WTC11 (cell line): ENCODE results near the gene TSPAN10. TPM values are rescaled to one million over a fixed set of nuclear protein-coding genes. Genes with fewer than 3 reads are reported as not detected.

Experiments
- ATAC-seq: fragments of 200-7000 bp; cut with Tn5 transposase; 2 replicates; pipeline ENCODE4 v1.10.0; 2021; ENCODE audit warnings: mild to moderate bottlenecking, moderate library complexity
- CTCF ChIA-PET: fragments of 300-600 bp; sonication (Branson Sonifier 250); formaldehyde crosslinking; loops from one replicate; lab custom pipeline; 2021; ENCODE audit warnings: antibody characterized with exemption; lab: Charles Lee
- POLR2A ChIA-PET: fragments of 350-600 bp; sonication (Branson Sonifier 250); formaldehyde crosslinking; loops from one replicate; lab custom pipeline; 2021; ENCODE audit warnings: antibody characterized with exemption; lab: Charles Lee
- DNase-seq: peaks from one replicate; pipeline ENCODE4 v3.0.0; 2021; ENCODE audit warnings: low spot score
- H3K27ac Mint-ChIP-seq: 2 replicates; pipeline ENCODE4 v1.8.0; 2021; ENCODE audit warnings: mixed read lengths
- H3K27me3 Mint-ChIP-seq: 2 replicates; pipeline ENCODE4 v1.8.0; 2021; ENCODE audit warnings: low read depth, mild to moderate bottlenecking, moderate library complexity, mixed read lengths
- H3K36me3 Mint-ChIP-seq: 2 replicates; pipeline ENCODE4 v1.8.0; 2021; ENCODE audit warnings: mixed read lengths
- H3K4me1 Mint-ChIP-seq: 2 replicates; pipeline ENCODE4 v1.8.0; 2022; ENCODE audit warnings: mixed read lengths
- H3K4me3 Mint-ChIP-seq: 2 replicates; pipeline ENCODE4 v1.8.0; 2021; ENCODE audit warnings: mild to moderate bottlenecking, moderate library complexity, mixed read lengths
- H3K9me3 Mint-ChIP-seq: 2 replicates; pipeline ENCODE4 v1.8.0; 2021; ENCODE audit warnings: mixed read lengths
- AFF4 ChIP-seq: sonication (generic); formaldehyde crosslinking; IDR thresholded peaks from 2 replicates; pipeline ENCODE4 v1.8.1; 2023; ENCODE audit warnings: mild to moderate bottlenecking, missing genetic modification reagents, borderline replicate concordance
- CBFB ChIP-seq: sonication (generic); formaldehyde crosslinking; IDR thresholded peaks from 2 replicates; pipeline ENCODE4 v1.8.1; 2022; ENCODE audit warnings: mild to moderate bottlenecking, low read depth, missing genetic modification reagents
- CDX4 ChIP-seq: fragments of 250-450 bp; sonication (Bioruptor Pico); IDR thresholded peaks from 2 replicates; pipeline ENCODE4 v1.9.0; 2021; ENCODE audit warnings: moderate library complexity, mild to moderate bottlenecking, inconsistent platforms, borderline replicate concordance
- FOXK1 ChIP-seq: sonication (generic); formaldehyde crosslinking; IDR thresholded peaks from 2 replicates; pipeline ENCODE4 v1.8.0; 2022; ENCODE audit warnings: mild to moderate bottlenecking, moderate library complexity, missing genetic modification reagents
- FOXP1 ChIP-seq: sonication (generic); formaldehyde crosslinking; IDR thresholded peaks from 2 replicates; pipeline ENCODE4 v1.8.0; 2022; ENCODE audit warnings: missing genetic modification reagents, mild to moderate bottlenecking, moderate library complexity, borderline replicate concordance
- GABPB1 ChIP-seq: sonication (generic); formaldehyde crosslinking; IDR thresholded peaks from 2 replicates; pipeline ENCODE4 v1.8.1; 2023; ENCODE audit warnings: mild to moderate bottlenecking, missing genetic modification reagents
- GTF2I ChIP-seq: fragments of 250-450 bp; sonication (Bioruptor Pico); conservative IDR thresholded peaks from 2 replicates; pipeline ENCODE4 v1.4.0; 2021; ENCODE audit warnings: mild to moderate bottlenecking
- IRF1 ChIP-seq: sonication (generic); formaldehyde crosslinking; IDR thresholded peaks from 2 replicates; pipeline ENCODE4 v1.8.0; 2023; ENCODE audit warnings: missing genetic modification reagents
- KAT7 ChIP-seq: sonication (generic); formaldehyde crosslinking; IDR thresholded peaks from 2 replicates; pipeline ENCODE4 v1.8.1; 2023; ENCODE audit warnings: missing genetic modification reagents, mild to moderate bottlenecking, borderline replicate concordance
- TEAD1 ChIP-seq: sonication (generic); formaldehyde crosslinking; IDR thresholded peaks from 2 replicates; pipeline ENCODE4 v1.8.0; 2022; ENCODE audit warnings: mild to moderate bottlenecking, missing genetic modification reagents
- TP53 ChIP-seq: sonication (generic); formaldehyde crosslinking; IDR thresholded peaks from 2 replicates; pipeline ENCODE4 v1.8.1; 2023; ENCODE audit warnings: mild to moderate bottlenecking, missing genetic modification reagents
- ZBTB21 ChIP-seq: sonication (generic); formaldehyde crosslinking; IDR thresholded peaks from 2 replicates; pipeline ENCODE4 v1.8.1; 2023; ENCODE audit warnings: mild to moderate bottlenecking, missing genetic modification reagents, borderline replicate concordance
- ZNF232 ChIP-seq: sonication (generic); formaldehyde crosslinking; IDR thresholded peaks from 2 replicates; pipeline ENCODE4 v1.8.0; 2022; ENCODE audit warnings: mild to moderate bottlenecking, missing genetic modification reagents
- ZNF281 ChIP-seq: sonication (generic); formaldehyde crosslinking; IDR thresholded peaks from 2 replicates; pipeline ENCODE4 v1.8.0; 2023; ENCODE audit warnings: mild to moderate bottlenecking, missing genetic modification reagents
- ZNF317 ChIP-seq: sonication (generic); formaldehyde crosslinking; IDR thresholded peaks from 2 replicates; pipeline ENCODE4 v1.8.1; 2023; ENCODE audit warnings: low read depth, mild to moderate bottlenecking, moderate library complexity, missing genetic modification reagents, borderline replicate concordance
- ZNF671 ChIP-seq: fragments of 250-450 bp; sonication (Bioruptor Pico); IDR thresholded peaks from 2 replicates; pipeline ENCODE4 v1.8.0; 2021; ENCODE audit warnings: mild to moderate bottlenecking
- total RNA-seq: library from RNA; stranded (reverse); gene quantifications from 3 replicates; pipeline ENCODE4 v1.2.3, GENCODE V29; 2021
- TF ChIP-seq, protein P1 (sequence below): sonication (generic); formaldehyde crosslinking; IDR thresholded peaks from 2 replicates; pipeline ENCODE4 v1.8.1; 2023; ENCODE audit warnings: mild to moderate bottlenecking, missing genetic modification reagents
- TF ChIP-seq, protein P2 (sequence below): sonication (generic); formaldehyde crosslinking; conservative IDR thresholded peaks from 2 replicates; pipeline ENCODE4 v1.8.1; 2022; ENCODE audit warnings: mild to moderate bottlenecking, missing genetic modification reagents
- TF ChIP-seq, protein P3 (sequence below): sonication (generic); formaldehyde crosslinking; IDR thresholded peaks from 2 replicates; pipeline ENCODE4 v1.8.1; 2022; ENCODE audit warnings: missing genetic modification reagents, borderline replicate concordance

The TSPAN10 gene
- total RNA-seq, 1 experiment from 2014 or later = 1.5 TPM

- TF ChIP-seq, protein P1, sequence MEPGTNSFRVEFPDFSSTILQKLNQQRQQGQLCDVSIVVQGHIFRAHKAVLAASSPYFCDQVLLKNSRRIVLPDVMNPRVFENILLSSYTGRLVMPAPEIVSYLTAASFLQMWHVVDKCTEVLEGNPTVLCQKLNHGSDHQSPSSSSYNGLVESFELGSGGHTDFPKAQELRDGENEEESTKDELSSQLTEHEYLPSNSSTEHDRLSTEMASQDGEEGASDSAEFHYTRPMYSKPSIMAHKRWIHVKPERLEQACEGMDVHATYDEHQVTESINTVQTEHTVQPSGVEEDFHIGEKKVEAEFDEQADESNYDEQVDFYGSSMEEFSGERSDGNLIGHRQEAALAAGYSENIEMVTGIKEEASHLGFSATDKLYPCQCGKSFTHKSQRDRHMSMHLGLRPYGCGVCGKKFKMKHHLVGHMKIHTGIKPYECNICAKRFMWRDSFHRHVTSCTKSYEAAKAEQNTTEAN (CRISPR knock-in tag) = peak; percentile 97
- TF ChIP-seq ZBTB21 (CRISPR knock-in tag) (no peak; the same call in 1 of the 2 replicates), GTF2I (CRISPR knock-in tag) (no peak), TP53 (no peak; the same call in 1 of the 2 replicates)
These were observed 29.6 kb downstream of the TSPAN10 start, which contains the start of the genes CCDC137 and OXLD1 (continued) for GRCh38 chr17:81666342-81667191.

GRCh38 chr17:81667754-81668153 lies 30.8 kb downstream of the TSPAN10 start:
- ATAC-seq (0 out of 2 replicates have a peak, but pooled peaks have one; percentile 5), DNase-seq (peak; percentile 68)
- Mint-ChIP-seq H3K27me3 (no peaks in the 10 kb centered on the region), H3K4me3 (peak overlapping the region; percentile 96), H3K9me3 (no peaks in the 10 kb centered on the region), H3K27ac (peak overlapping the region; percentile 91), H3K4me1 (peaks cover 21% of the 10 kb centered on the region), H3K36me3 (peaks cover 48% of the 10 kb centered on the region)
- TF ChIP-seq ZNF671 (no peak), GABPB1 (CRISPR knock-in tag) (no peak), CDX4 (CRISPR knock-in tag) (no peak), FOXK1 (CRISPR knock-in tag) (no peak), KAT7 (CRISPR knock-in tag) (no peak), ZNF232 (CRISPR knock-in tag) (no peak)
- TF ChIP-seq, protein P2, sequence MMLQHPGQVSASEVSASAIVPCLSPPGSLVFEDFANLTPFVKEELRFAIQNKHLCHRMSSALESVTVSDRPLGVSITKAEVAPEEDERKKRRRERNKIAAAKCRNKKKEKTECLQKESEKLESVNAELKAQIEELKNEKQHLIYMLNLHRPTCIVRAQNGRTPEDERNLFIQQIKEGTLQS (CRISPR knock-in tag) = no peak
- TF ChIP-seq, protein P3, sequence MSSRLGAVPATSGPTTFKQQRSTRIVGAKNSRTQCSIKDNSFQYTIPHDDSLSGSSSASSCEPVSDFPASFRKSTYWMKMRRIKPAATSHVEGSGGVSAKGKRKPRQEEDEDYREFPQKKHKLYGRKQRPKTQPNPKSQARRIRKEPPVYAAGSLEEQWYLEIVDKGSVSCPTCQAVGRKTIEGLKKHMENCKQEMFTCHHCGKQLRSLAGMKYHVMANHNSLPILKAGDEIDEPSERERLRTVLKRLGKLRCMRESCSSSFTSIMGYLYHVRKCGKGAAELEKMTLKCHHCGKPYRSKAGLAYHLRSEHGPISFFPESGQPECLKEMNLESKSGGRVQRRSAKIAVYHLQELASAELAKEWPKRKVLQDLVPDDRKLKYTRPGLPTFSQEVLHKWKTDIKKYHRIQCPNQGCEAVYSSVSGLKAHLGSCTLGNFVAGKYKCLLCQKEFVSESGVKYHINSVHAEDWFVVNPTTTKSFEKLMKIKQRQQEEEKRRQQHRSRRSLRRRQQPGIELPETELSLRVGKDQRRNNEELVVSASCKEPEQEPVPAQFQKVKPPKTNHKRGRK = no peak
- POLR2A ChIA-PET = no interaction called here
- CTCF ChIA-PET = interaction anchor here (0.6 to 1.7 kb wide), 9 partner anchors 16 to 363 kb away, joined by 3 to 10 read pairs (median 4); partner anchors contain the start of genes ARL16, HGS, MRPL12 and NPLOC4

GRCh38 chr17:81672504-81672903 lies 35.5 kb downstream of the TSPAN10 start:
- Mint-ChIP-seq H3K4me1 (peaks cover 10% of the 10 kb centered on the region), H3K27ac (no peak overlapping the region), H3K4me3 (no peak overlapping the region), H3K27me3 (no peaks in the 10 kb centered on the region), H3K36me3 (peaks cover 53% of the 10 kb centered on the region), H3K9me3 (no peaks in the 10 kb centered on the region)
- DNase-seq (no peak), ATAC-seq (no peak)
- CTCF ChIA-PET = no interaction called here
- POLR2A ChIA-PET = no interaction called here
- no peak for TF ChIP-seq ZNF671
- no peak for TF ChIP-seq FOXP1
- no peak for TF ChIP-seq IRF1 (CRISPR knock-in tag)
- TF ChIP-seq ZNF317 = no peak
- TF ChIP-seq TEAD1 (CRISPR knock-in tag) = no peak
- no peak for TF ChIP-seq ZBTB21 (CRISPR knock-in tag)
- no peak for TF ChIP-seq ZNF281 (CRISPR knock-in tag)
- no peak for TF ChIP-seq CBFB
- TF ChIP-seq AFF4 = no peak
